ENCODE measurements around the gene CNTNAP2. TPM values are rescaled to one million over a fixed set of nuclear protein-coding genes. Genes with fewer than 3 reads are reported as not detected.
A peak's percentile ranks its signal among the peaks of the same experiment; 100 is the strongest.

The CNTNAP2 gene
- total RNA-seq, 1 donor from 2014 or later, result 1.9 TPM

DNA sequence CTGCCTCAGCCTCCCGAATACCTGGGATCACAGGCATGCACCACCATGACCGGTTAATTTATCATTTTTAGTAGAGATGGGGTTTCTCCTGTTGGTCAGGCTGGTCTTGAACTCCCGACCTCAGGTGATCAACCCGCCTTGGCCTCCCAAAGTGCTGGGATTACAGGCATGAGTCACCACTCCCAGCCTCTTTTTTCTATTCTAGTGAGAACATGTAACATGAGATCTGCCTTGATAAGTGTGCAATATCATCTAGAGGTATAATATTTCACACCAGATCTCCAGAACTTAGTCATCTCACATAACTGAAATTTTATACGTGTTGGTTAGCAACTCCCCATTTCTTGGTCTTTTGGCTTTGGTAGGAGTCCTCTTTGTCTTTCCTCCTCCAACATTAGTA, 656.9 kb downstream of the CNTNAP2 start:
- DNase-seq, result no peak

DNA sequence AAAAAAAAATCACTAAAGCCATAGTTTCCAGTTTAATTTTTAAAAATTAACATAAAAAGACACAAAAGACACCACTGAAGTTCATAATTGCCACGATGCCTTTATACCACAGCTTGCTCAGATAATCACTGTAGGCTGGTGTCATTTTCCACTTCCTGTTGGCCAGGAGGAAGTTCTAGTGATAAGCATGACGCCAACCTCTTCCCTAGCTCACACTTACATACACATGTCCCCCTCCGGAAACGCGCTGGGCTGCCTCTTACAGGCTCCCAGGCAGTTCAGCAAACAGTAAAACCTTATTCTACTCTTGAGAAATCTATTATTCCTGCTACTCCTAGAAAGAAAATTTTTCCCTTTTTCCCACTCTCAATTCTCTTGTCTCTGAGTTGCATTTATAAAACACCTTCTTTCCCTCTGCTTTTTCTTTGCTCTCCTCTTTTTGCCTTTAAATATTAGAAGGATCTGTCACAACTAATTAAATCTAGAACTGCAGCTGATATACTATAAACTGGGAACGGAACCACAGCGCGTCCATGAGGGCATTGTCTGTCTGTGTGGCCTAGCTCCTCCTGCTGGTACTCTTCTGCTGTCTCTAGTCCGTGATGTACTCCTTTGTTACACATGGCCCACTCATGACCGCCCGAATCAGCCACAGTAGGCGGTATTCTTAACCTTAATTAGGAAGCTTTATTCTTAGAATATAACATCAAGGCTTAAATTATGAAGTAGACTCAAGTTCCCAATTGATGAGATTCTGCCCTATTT, 664.9 kb downstream of the CNTNAP2 start:
- no peak for DNase-seq

DNA sequence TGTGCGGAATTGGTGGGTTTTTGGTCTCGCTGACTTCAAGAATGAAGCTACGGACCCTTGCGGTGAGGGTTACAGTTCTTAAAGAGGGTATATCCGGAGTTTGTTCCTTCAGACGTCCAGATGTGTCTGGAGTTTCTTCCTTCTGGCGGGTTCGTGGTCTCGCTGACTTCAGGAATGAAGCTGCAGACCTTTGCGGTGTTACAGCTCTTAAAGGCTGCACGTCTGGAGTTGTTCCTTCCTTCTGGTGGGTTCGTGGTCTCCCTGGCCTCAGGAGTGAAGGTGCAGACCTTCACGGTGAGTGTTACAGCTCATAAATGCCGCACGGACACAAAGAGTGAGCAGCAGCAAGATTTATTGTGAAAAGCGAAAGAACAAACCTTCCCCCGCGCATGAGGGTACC, 670.7 kb downstream of the CNTNAP2 start:
- no peak for DNase-seq

DNA sequence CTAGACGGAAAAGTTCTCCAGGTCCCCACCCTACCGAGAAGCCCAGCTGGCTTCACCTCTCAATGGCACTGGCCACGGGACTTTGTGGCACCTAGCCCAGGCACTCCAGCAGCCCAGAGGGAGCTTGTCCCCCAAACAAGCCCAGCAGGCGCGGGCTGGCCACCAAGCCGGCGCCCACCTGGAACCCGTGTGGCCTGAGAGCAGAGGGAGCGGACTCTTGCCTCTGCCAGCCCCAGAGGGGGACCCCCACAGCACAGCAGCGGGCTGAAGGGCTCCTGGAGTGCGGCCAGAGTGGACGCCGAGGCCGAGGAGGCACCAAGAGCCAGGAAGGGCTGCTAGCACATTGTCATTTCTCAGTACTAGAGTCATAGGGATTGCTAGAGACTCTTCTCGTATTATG, 671.4 kb downstream of the CNTNAP2 start:
- DNase-seq, result no peak

DNA sequence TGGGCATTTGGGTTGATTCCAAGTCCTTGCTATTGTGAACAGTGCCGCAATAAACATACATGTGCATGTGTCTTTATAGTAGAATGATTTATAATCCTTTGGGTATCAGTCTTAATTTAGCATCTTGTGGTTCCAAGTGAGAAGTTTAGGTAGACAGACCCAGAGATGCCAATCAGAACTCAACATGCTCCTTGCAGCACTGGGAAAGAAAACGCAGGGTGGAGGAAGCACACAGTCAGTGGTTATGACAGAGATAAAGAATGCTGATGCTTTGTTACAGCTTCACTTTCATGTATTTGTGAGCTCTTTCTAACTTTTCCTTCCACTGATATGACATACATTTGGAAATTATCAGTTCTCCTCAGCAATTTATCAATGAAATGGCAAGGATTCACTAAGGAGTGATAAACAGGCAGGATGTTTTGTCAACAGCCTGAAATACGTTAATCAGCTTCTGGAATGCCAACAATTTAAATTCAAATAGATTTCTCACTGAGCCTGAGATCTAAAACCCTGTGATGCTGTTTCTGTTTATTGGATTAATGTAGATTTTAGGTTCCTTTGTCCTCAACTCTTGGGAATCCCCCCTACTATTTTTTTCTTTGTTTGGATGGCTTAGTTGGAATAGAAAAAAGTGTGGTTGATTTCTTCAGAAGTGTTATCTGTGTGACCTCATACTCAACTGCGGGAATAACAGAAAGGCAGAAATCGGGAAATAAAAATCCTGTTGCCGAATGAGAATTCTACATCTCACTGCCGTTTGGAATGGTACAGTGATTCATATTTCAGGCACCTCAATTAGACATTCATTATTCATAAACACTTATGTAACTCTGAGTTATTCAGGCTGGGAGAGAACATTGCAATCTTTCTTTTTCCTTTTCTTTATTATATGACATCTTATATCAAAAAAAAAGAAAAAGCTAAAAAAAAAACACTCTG, 675.0 kb downstream of the CNTNAP2 start:
- DNase-seq, result no peak

DNA sequence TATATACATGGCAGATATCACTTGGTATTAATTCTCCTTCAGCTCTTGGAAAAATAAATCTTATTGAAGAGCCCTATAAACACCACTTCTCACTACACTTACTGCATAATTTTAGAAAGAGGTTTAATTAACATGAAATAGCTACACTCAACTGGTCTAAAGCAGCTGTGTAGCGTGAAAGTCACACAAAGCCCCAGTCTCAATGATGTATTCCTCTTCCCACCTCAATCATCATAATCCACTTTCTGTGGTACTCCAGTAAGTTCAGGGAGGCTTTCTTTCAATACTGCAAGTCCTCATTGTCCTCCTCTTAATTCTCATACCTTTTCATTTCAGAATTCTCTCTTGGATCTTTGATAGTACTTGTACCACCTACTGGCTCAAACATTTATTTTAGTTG, 688.0 kb downstream of the CNTNAP2 start:
- DNase-seq, result no peak

DNA sequence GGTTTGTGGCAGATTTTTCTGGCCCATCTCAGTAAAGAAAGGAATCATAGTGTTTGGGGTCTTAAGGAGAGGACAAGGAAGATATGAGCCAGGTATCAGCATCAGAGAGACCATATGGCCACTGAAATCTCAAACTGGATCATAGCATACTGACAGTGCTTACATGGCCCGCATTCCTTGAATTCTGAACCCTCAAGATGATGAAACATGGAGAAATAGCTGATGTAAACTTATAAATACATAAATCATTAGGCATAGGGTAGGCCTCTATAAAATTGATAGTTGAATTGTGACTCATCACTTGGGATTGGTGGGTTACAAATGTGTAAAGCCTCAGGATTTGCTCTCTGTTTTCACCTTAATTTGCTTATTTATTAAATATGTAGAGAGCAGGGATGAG, 688.5 kb downstream of the CNTNAP2 start:
- DNase-seq, result no peak

DNA sequence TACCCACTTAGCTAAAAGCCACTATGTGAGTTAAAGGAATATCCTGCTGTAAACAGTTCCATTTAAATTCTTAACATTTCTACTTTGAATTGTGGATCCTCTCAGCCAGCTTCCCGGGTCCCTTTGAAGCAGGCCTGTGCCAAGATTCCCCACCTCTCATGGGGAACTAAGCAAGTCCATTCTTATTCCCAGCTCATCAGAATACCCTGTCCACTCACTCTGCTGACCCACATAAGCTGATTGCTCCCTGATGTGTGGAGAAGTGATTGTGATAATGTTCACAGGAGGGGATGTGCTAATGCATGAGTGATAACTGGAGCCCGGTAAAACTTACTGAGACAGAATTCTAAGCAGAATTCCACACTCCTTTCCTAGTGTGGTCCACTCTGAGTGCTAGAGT, 709.7 kb downstream of the CNTNAP2 start:
- DNase-seq, result no peak

DNA sequence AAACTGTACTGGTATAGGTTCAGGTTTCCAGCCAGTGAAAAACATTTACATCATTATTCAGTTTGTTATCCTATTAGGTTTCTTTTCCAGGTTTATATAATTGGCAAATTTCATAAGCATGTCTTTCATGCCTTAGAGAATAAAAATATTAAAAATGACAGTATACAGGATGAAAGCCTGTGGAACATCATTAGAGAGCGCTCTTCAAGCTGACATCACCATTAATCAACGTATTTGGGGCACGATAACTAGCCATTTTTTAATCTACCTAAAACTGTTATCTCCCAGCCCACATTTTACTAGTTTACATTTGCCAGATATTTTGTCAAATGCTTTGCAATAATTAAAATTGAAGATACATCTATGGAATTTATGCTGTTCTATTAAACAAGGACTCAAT, 714.1 kb downstream of the CNTNAP2 start:
- DNase-seq, result no peak

DNA sequence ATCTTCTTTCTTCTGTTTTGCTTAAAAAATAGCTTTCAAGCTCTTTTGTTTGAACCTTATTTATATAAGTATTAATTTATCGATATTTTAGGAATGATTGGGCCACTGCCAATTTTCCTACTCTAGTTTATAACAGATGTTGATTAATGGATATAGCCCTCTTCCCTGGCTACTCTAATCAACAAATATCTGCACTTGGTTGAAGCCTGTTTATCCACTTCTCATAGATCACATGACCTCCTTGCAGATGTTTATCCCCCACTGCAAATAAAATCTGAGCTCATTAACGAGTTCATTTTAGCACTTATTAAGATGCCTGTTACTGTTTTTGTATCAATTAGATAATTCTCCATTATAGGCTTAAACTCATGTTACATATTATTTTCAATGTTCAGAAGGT, 715.3 kb downstream of the CNTNAP2 start:
- DNase-seq, result no peak

DNA sequence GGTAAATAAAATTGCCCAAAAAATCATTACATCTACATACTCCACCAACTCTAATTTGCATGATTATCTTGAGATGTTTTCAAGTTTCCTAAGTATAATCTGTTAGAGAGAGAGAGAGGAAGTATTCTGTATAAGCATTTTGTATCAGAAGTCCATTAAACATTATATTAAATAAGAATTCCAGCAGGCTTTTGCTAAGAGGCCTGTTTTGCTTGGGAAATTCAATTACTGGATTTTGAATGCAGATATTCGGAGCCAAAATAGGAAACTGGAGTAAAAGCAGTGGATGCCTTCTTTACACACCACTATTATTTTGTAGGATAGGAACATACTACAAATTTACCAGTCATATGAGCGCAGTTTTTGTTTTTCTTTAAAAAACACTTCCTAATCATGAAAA, 727.8 kb downstream of the CNTNAP2 start:
- DNase-seq, result no peak

DNA sequence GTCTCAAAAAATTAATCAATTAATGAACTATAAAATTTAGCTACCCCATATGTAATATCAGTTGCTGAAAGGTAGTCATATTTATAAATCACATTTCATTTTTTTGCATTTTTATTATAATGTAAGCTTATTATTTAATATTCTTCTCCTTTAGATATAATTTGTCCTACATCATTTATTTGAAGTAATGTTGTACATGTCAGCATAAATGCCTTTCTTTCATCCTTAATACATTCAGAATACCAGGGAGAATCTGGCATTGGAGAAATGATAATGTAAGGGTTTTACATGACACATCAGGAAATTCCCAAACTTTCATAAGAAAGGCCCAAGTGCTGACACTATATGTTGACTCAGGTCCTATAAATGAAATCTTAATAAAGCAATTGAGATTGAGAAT, 742.1 kb downstream of the CNTNAP2 start:
- no peak for DNase-seq

DNA sequence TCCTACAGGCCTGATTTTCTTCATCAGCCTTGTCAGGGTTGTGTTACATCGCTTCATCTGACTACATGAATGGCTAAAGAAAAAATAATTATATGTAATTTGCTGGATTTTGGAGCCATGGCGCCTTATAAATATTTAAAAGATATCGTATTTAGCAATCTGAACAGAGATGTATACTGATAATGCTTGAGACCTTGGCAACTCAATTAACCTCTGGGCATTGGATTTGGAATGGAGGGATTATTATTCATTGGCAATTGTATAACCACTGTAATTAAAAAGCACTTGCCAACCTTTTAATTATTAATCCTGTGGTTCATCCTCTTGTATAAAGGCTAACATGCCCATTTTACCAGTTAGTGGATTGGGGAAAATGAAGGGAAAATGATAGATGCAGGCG, 745.1 kb downstream of the CNTNAP2 start:
- DNase-seq, result no peak

DNA sequence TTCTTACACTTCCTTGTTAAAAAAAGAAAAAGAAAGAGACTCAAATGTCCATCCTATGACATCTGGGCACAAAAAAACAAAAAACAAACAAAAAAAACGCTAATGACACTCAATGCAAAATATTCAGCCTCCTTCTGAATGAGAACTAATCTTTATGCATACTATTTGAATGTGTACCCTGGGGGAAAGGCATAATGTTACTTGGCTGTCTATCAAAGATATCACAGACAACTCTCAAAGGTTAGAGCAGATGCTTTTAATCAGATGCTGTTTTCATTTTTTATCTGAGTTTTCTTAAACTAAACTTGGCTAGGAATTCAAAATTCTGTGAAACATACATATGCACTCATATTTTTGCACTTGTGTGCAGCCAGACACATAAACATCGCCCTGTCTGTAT, 745.8 kb downstream of the CNTNAP2 start:
- DNase-seq, result peak; percentile 66

DNA sequence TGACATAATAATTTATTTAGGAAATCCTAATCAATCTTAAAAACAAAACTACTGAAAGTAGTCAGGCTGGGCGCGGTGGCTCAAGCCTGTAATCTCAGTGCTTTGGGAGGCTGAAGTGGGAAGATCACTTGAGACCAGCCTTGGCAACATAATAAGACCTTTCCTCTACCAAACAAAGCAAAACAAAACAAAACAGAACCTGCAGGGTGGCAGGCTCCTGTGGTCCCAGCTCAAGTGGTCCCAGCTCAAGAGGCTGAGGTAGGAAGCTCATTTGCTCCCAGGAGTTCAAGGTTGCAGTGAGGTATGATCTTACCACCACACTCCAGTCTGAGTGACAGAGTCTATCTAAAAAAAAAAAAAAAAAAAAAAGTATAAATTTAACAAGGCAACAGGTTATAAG, 748.0 kb downstream of the CNTNAP2 start:
- DNase-seq, result no peak

DNA sequence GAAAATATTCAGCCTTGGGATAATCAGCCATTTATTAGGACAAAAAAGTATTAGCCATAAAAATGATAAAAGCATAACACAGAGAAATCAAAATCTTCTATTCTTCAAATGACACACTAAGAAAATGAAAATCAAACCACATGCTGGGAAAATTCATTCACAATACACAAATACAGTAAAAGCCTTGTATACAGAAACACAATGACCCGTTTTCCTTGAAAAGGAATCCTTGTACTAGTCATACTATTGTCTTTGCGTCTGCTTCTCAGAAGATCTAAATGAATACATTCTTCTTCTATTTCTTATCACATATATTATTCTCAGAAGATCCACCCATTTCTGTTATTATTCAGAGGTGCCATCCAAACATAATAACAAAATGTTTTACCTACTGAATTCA, 749.1 kb downstream of the CNTNAP2 start:
- DNase-seq, result no peak

DNA sequence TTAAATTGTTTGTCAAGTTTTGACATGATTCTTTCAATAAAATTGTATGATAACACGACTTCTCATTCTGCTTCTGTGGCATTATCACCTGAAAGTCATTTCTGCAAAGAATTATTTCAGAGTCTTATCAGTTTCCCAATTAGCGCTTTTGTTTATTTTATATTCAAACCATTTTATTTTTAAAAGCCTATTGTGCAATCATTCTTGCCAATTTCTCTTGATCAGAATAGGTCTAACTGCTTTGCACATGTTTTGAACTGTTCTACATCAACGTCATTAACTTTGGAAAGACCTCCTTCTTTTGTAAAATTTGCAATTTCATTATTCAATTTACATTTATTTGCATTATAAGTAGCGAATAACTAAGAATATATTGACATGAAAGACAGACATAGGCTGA, 758.1 kb downstream of the CNTNAP2 start:
- no peak for DNase-seq

DNA sequence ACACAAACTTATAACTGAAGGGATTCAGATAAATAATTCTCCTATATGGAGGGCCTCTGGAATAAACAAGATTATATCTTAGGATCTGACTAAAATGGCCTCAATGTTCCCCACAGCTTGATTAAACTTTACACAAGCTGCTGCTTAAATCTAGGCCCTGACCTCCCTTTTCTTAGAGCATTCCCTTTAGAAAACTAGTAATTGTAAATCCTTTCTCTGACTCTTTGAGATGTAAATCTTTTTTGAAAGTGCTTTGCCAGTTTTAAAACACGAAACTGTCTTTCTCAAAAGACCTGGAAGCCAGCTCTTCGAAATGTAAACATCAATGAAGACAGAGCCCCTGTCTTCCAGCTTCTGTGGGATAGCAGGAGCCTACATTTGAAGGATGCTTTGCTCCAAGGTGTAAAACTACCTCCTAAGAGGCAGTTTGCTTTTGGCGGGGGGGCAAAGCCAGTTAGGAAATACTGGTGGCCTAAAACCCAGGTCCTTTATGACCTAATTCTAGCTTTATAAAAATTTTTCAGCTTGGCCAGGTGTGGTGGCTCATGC, 758.7 kb downstream of the CNTNAP2 start:
- DNase-seq, result no peak

DNA sequence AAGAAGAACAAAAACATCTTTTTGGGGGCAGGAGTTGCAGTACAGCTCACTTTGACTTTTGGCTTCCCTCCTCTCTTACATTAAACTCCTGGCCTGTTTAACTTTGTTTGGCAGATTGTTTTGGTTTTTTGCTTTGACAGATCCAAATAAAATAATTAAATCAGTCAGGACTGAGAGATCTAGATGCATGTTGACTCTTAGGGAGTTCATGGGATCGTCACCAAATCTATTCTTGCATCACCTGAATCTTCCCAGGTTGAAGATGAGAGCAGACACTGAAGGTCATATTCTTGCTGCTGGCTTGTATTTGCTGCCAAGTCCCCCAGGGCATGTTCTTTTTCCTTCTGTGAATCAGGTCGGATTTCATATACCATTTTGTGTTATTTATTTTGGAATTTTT, 759.4 kb downstream of the CNTNAP2 start:
- DNase-seq, result peak; percentile 31

DNA sequence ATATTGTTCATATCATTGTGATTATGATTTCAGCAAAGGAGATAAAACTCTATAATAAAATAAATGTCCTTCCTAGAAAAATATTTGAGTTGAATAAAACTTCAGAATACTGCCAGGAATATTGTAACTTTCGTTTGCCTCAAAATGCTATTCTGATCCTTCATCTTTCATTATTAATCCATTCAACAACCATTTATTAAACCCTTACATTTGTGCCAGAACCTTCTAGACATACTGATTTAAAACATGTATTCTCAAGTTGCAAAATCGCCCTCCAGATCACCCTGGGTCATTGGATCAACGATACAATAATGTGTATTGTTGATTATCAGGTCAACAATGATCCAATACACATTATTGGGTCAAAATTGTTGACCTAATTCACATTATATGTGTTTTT, 759.8 kb downstream of the CNTNAP2 start:
- no peak for DNase-seq

DNA sequence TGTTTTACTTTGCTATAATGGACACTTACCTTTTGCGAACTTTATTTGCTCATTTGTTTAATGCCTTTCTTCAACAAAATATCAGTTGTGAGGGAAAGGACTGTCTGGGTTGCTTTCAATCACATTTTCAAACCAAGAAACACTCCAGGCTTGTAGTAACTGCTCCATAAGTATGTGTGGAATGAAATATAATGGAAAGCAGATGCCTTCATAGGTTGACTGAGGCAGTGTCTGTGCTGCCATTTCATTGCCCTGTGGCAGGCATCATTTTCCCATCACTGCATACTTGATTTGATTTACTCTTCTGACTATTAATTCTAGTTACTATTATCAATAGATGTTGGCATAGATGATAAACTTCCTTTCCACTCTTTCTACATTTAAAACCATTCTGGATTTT, 762.3 kb downstream of the CNTNAP2 start:
- no peak for DNase-seq

DNA sequence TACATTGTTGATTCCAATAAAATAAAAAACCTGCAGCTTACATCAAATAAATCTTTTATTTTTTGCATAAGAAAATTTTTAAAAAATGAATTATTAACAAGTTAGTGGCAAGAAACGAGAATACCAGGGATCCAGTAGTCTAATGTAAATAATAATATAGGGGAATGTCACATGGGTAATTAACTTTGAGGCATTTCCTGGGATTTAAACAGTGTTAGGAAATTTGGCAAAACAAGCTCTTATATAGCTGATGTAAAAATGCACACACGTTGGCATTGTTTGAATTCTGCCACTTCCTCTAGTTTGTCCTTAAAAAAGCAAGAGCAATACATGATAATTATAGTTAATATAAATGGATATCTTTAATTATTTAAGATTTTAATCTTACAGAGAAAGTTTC, 768.6 kb downstream of the CNTNAP2 start:
- no peak for DNase-seq

DNA sequence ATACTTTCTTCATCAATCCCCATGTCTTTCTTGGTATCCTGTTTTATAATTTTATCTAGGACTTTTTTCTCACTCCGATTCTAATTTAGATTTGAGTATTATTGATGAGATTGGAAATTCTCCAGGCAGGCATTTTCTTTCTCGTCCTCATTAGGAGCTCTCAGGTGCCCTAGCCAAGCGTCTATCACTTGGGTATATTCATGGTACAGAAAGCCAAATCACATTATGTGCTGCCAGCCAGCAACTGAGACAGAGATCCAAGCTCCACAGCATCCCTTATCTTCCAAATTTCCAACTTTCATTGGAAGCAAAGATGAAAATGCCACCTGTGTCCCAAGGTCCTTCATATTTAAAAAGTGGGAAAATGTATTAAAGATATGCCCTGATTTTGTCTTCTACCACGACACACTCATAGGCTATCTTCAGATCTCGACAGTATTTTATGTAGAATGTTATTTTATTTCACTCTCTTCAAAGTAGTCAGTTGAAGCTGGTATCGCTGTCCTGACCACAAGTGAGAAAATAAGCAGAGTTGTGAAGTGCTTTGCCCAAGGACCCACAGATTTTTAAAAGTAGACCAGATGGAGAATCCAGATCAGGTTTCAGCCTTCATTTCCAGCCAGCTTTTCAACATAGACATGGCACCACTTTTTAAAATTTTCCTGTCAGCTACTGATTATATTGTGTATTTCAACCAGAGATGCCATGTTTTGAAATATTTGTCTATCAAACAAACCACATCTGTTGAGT, 773.4 kb downstream of the CNTNAP2 start:
- no peak for DNase-seq

All from skin of body (tissue), 2 donors.